OCI-LY3 (cell line): ENCODE measurements around the gene KLHDC8B.

Experiments
- H2AFZ ChIP-seq: fragments of 200-600, 300-600 bp; shearing (Covaris generic); 2 replicates; pipeline ENCODE4 v1.6.0; 2014; ENCODE audit warnings: antibody characterized with exemption, low read depth, low read length
- H3K27ac ChIP-seq: fragments of 200-600, 300-600 bp; sonication (generic); 2 replicates; pipeline ENCODE4 v1.5.1; 2014; ENCODE audit warnings: mild to moderate bottlenecking, low read length, moderate library complexity, mixed read lengths
- H3K27me3 ChIP-seq: fragments of 200-600, 300-600 bp; sonication (generic); 2 replicates; pipeline ENCODE4 v1.6.1; 2014; ENCODE audit warnings: low read depth, low read length, mixed read lengths
- H3K36me3 ChIP-seq: fragments of 200-600, 300-600 bp; sonication (generic); replicated peaks from 2 replicates; pipeline ENCODE3; 2014; ENCODE audit warnings: low read depth, low read length, mixed read lengths
- H3K4me1 ChIP-seq: fragments of 300-600, 200-600 bp; sonication (generic); 2 replicates; pipeline ENCODE4 v1.6.1; 2014; ENCODE audit warnings: low read length, mixed read lengths
- H3K4me2 ChIP-seq: fragments of 200-600, 300-600 bp; sonication (generic); 2 replicates; pipeline ENCODE4 v1.6.1; 2014; ENCODE audit warnings: low read length, mixed read lengths
- H3K4me3 ChIP-seq: fragments of 300-600, 200-600 bp; sonication (generic); 2 replicates; pipeline ENCODE4 v1.5.1; 2014; ENCODE audit warnings: antibody characterized with exemption, mild to moderate bottlenecking, low read length, moderate library complexity
- H3K79me2 ChIP-seq: fragments of 300-600, 200-600 bp; shearing (Covaris generic); 2 replicates; pipeline ENCODE4 v1.6.1; 2014; ENCODE audit warnings: mild to moderate bottlenecking, low read length, mixed read lengths
- H3K9ac ChIP-seq: fragments of 300-600, 200-600 bp; shearing (Covaris generic); 2 replicates; pipeline ENCODE4 v1.6.0; 2014; ENCODE audit warnings: mild to moderate bottlenecking, low read length, moderate library complexity
- H3K9me3 ChIP-seq: fragments of 200-600, 300-600 bp; shearing (Covaris generic); 2 replicates; pipeline ENCODE4 v1.6.1; 2014; ENCODE audit warnings: low read length, mixed read lengths; ENCODE audit not compliant: insufficient read depth
- H4K20me1 ChIP-seq: fragments of 200-600, 300-600 bp; sonication (generic); 2 replicates; pipeline ENCODE4 v1.6.1; 2016; ENCODE audit warnings: low read length, mixed read lengths; ENCODE audit not compliant: insufficient read depth
- CTCF ChIP-seq: fragments of 200-600, 300-600 bp; sonication (generic); IDR thresholded peaks from 2 replicates; pipeline ENCODE4 v1.5.1; 2014; ENCODE audit warnings: antibody characterized with exemption, low read length, low read depth
- EZH2phosphoT487 ChIP-seq: fragments of 200-600 bp; shearing (Covaris generic); IDR thresholded peaks from 2 replicates; pipeline ENCODE4 v1.6.1; 2018; ENCODE audit warnings: antibody characterized with exemption, mixed run types, low read depth

Gene KLHDC8B

DNA sequence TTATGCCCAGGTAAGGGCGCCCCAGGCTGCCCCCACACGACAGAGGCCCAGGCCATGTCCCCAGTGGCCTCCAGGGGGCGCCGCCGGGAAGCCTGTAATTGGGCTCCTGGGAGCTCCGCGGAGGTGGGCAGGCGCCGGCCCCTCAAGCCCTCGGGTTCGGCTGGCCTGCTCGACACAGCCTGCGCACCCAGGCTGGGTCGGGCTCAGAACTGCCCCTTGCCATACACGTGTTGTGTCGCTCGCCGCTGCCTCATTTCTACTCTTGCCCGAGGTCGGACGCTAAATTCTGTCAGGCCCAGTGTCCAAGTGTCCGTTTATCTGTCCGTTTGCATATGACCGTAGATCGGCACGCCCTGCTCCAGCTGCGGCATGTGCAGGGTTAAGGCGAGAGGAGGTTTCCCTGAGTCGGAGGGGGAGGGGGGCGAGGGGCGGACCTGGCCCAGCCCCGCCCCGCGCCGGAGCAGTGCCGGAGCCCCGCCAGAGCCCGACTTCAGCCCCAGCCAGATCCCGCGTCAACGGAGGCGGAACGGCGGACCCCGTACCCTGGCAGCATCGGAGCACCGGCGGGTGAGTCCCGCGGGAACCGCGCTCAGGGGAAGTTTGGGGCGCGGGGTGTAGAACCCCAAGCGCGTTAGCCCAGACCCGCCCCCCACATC lies at the start of gene KLHDC8B:
TSS of gene KLHDC8B (plus strand) at position 480 of the 656 bp plus-strand sequence. CDS start 1,172 bp downstream, outside the sequence.
- TF ChIP-seq EZH2phosphoT487 (no peak), CTCF (peak; percentile 99)
- Histone ChIP-seq H3K36me3 (no peaks in the 10 kb centered on the region), H3K9me3 (no peaks in the 10 kb centered on the region), H3K79me2 (peaks cover 5% of the 10 kb centered on the region), H4K20me1 (no peaks in the 10 kb centered on the region), H2AFZ (peak within 1 kb of the TSS; percentile 85), H3K27ac (no peak within 1 kb of the TSS), H3K27me3 (no peaks in the 10 kb centered on the region), H3K9ac (peak within 1 kb of the TSS; percentile 83), H3K4me1 (peaks cover 18% of the 10 kb centered on the region), H3K4me3 (peak within 1 kb of the TSS; percentile 82), H3K4me2 (peak within 1 kb of the TSS; percentile 89)

DNA sequence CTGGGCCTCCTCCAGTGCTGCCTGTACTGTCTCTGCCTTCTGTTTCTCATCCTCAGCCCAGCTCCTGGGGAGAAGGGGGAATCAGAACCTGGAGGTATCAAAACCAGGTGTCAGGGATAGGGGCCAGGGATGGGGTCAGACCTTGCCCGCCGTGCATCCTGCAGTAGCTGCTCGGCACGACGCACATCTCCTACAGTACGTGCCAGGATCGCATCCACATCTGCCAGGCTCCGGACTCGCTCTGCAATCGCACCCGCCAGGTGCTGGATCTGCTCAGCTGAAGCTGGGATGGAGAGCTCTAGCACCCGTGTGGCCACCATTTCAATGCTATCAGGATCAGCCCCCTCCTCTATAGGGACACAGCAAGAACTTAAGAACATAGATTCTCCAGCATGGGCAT lies 49.4 kb upstream of the KLHDC8B start:
- no peaks in the 10 kb centered on the region for H4K20me1 ChIP-seq
- H3K27me3 ChIP-seq: no peaks in the 10 kb centered on the region
- no peak overlapping the region for H3K9ac ChIP-seq
- H2AFZ ChIP-seq: no peak overlapping the region
- no peaks in the 10 kb centered on the region for H3K9me3 ChIP-seq
- no peak overlapping the region for H3K27ac ChIP-seq
- H3K4me3 ChIP-seq: no peak overlapping the region
- peaks cover 19% of the 10 kb centered on the region for H3K79me2 ChIP-seq
- H3K4me2 ChIP-seq: no peak overlapping the region
- H3K36me3 ChIP-seq: peaks cover 15% of the 10 kb centered on the region
- TF ChIP-seq CTCF (no peak), EZH2phosphoT487 (no peak)
- H3K4me1 ChIP-seq: peaks cover 15% of the 10 kb centered on the region

- Histone ChIP-seq H3K27ac (no peak overlapping the region), H3K4me3 (no peak overlapping the region), H2AFZ (no peak overlapping the region), H3K9me3 (no peaks in the 10 kb centered on the region), H3K9ac (no peak overlapping the region), H3K4me2 (no peak overlapping the region), H3K79me2 (peaks cover 19% of the 10 kb centered on the region), H3K4me1 (peaks cover 15% of the 10 kb centered on the region), H3K36me3 (peaks cover 11% of the 10 kb centered on the region), H3K27me3 (no peaks in the 10 kb centered on the region), H4K20me1 (no peaks in the 10 kb centered on the region)
- TF ChIP-seq CTCF (no peak), EZH2phosphoT487 (no peak)
Observed at GRCh38 chr3:49122451-49122850, 48.9 kb upstream of the KLHDC8B start.

DNA sequence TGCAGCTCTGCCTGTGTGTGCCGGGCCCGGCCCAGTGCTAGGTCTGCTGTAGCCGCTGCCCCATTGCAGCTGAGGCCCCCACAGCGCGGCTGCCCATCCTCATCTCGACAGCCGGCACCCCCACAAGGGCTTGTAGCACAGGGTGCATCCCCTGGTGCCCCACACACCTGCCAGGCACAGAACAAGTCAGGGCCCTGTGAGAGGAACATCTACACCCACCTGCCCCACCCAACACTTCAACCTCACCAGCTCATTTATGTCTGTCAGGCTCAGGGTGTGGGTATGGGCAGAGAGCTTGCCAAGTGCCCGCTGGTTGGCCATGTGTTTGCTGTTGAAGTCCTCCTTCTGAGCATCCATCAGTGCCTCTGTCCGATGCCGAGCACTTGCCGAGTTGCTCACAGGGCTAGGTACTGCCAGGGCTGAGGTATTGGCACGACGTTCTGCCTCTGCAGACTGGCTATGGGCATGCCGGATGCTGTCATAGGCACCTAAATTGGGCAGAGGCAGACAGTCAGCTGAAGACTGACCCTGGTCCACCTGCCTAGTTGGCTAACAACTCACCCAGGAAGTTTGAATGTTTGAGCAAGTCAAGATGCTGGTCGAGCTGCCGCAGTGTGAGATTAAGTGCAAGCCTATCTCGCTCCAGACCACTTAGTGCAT lies 48.4 kb upstream of the KLHDC8B start:
- Histone ChIP-seq H3K27ac (no peak overlapping the region), H3K4me3 (no peak overlapping the region), H3K79me2 (peaks cover 19% of the 10 kb centered on the region), H3K36me3 (peaks cover 5% of the 10 kb centered on the region), H3K9ac (no peak overlapping the region), H4K20me1 (no peaks in the 10 kb centered on the region), H2AFZ (no peak overlapping the region), H3K9me3 (no peaks in the 10 kb centered on the region), H3K4me2 (no peak overlapping the region), H3K27me3 (no peaks in the 10 kb centered on the region), H3K4me1 (peaks cover 15% of the 10 kb centered on the region)
- TF ChIP-seq EZH2phosphoT487 (no peak), CTCF (no peak)
